Spleen (tissue), 11 donors: ENCODE results near the gene TMEM164. TPM values are rescaled to one million over a fixed set of nuclear protein-coding genes. Genes with fewer than 3 reads are reported as not detected.

Source experiments
- DNase-seq: peaks from one replicate; pipeline ENCODE4 v3.0.0-alpha.2; 2020
- H3K27ac ChIP-seq, 8 donors: fragments of 200-600 bp; sonication (generic) in 7 of 8; 1 replicate in 4 of 8; 2 replicates in 4 of 8; pipeline versions ENCODE4 v1.5.0 to v1.8.0; 2016 to 2021; ENCODE audit warnings: inconsistent platforms in 4 of 8, mild to moderate bottlenecking in 4 of 8, moderate library complexity in 1 of 8
- H3K27me3 ChIP-seq, 7 donors: fragments of 200-600 bp; sonication (generic) in 6 of 7; replicated peaks in 1 of 7; 1 replicate in 4 of 7; 2 replicates in 3 of 7; pipeline versions ENCODE4 v1.5.0 to v1.8.0; 2016 to 2021; ENCODE audit warnings: inconsistent platforms in 3 of 7, mild to moderate bottlenecking in 1 of 7
- H3K36me3 ChIP-seq, 6 donors: fragments of 200-600 bp; sonication (generic) in 5 of 6; 1 replicate in 4 of 6; 2 replicates in 2 of 6; pipeline versions ENCODE4 v1.5.0 to v1.8.0; 2016 to 2021; ENCODE audit warnings: inconsistent platforms in 2 of 6
- H3K4me1 ChIP-seq, 6 donors: fragments of 200-600 bp; sonication (generic) in 5 of 6; 1 replicate in 3 of 6; 2 replicates in 3 of 6; pipeline versions ENCODE4 v1.5.0 to v1.8.0; 2016 to 2021; ENCODE audit warnings: inconsistent platforms in 3 of 6
- H3K4me3 ChIP-seq, 8 donors: fragments of 200-600 bp; sonication (generic) in 7 of 8; 1 replicate in 4 of 8; 2 replicates in 4 of 8; pipeline versions ENCODE4 v1.5.0 to v1.8.0; 2016 to 2021; ENCODE audit warnings: inconsistent platforms in 4 of 8, mild to moderate bottlenecking in 4 of 8, moderate library complexity in 2 of 8
- H3K9me3 ChIP-seq, 8 donors: fragments of 200-600 bp; sonication (generic) in 7 of 8; 1 replicate in 4 of 8; 2 replicates in 4 of 8; pipeline versions ENCODE4 v1.5.0 to v1.8.0; 2016 to 2021; ENCODE audit warnings: inconsistent platforms in 4 of 8
- POLR2A ChIP-seq, 3 donors: fragments of 450-650 bp; IDR thresholded peaks; one replicate each; pipeline ENCODE4 v1.5.1; 2017; ENCODE audit warnings: antibody characterized with exemption in 3 of 3, mild to moderate bottlenecking in 1 of 3
- POLR2AphosphoS5 ChIP-seq, 3 donors: sonication (generic); formaldehyde crosslinking; IDR thresholded peaks; one replicate each; pipeline ENCODE4 v1.5.1; 2017; ENCODE audit warnings: antibody characterized with exemption in 3 of 3
- WGBS, 5 donors: extraction: QIAGEN DNeasy Blood & Tissue Kit in 3 of 5; methylation state at CpG; one replicate each; pipeline versions ENCODE4 v1.1.5 to v1.1.7; 2013 to 2018; 5-methylcytosine and 5-hydroxymethylcytosine counted together
- intact Hi-C: fragments of 100-400 bp; cut with DNase I; formaldehyde crosslinking; loops from one replicate; pipeline ENCODE4 v1.15.0; 2023; ENCODE audit warnings: low total_unique reads
- polyA plus RNA-seq, 3 donors: library from polyadenylated mRNA; stranded (reverse); fragments of 200-250 nt; gene quantifications; one replicate each; pipeline ENCODE4 v1.2.1, GENCODE V29; 2013
- total RNA-seq, 7 donors: library from RNA; depleted of rRNA in 3 of 7; stranded (reverse); fragments of >200 nt in 3 of 7; fragmentation: NEBNext Ultra II Directional in 4 of 7; extraction: Animal tissue kit (Norgen Biotek cat#: 25700) in 4 of 7; gene quantifications; one replicate each; pipeline versions ENCODE4 v1.1.0 to v1.2.1, GENCODE V29; 2016 to 2021
- TF ChIP-seq, protein P1 (sequence below), 11 experiments: fragments of 200-600 bp in 7 of 11; fragments of 450-650 bp in 4 of 11; sonication (generic) in 4 of 11; IDR thresholded peaks in 8 of 11; conservative IDR thresholded peaks in 3 of 11; 1 replicate in 7 of 11; 2 replicates in 4 of 11; pipeline versions ENCODE4 v1.4.0 to v1.8.0; 2016 to 2021; ENCODE audit warnings: antibody characterized with exemption in 11 of 11, inconsistent platforms in 4 of 11, mild to moderate bottlenecking in 1 of 11
- donor health status: healthy with polysubstance abuse.
- donor health status: DM: no; HTN: no; CAD: no; lungs with moderate emphysema.
- donor health status: DM: no; HTN: no; CAD: no.
- donor health status: Bipolar disorder and iron deficiency.
- donor health status: healthy.
- donor health status: DM: no; HTN: no; CAD: no.
- donor health status: DM: yes; HTN: yes; CAD: no.

Gene TMEM164
- total and polyA plus RNA-seq, 10 donors, result 3.9 to 29.7 (median 24.3) TPM

- WGBS, 5 donors, result 33 to 83% (median 46%) methylated on average over 4 of the region's 4 CpGs
- Histone ChIP-seq H3K36me3 (no peaks in the 10 kb centered on the region), H3K27ac (peak overlapping the region in 6 of 8 donors; percentile 3 to 83 (median 49))
These were observed 84.8 kb downstream of the TMEM164 start for GRCh38 chrX:110087485-110088356.

DNA sequence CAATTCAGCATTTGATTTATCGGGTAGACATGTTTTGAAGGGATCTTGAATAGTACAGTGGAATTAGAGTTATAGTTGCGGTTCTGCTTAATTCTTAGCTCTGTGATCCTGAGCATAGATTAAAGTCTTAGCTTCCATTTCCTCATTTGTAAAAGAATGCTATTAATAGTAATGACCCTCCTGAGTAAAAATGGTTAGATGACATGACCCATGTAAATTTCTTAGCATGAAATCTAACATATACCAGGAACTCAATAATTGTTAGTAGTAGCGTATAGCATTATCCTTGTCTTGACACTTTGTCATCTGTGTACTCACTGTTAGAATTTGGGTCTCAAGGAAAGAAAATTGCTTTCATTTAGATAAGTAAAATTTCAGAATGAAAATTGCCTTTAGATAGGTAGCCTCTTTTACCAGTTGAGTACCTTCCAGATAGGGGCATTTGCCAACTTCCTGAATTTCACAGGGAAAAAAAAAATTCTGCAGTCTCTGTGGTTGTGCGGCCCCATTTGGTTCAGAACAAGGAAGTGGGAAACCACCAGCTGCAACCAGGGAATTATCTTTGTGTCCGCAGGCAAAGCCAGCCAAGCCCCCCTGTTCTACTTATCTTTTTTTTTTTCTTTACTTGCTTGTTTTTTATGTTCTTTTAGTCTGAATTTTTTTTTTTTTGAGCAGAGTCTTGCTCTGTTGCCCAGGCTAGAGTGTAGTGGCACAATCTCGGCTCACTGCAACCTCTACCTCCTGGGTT is 86.9 kb downstream of the TMEM164 start:
- WGBS, 5 donors, result 42 to 62% (median 47%) methylated on average over 6 of the region's 6 CpGs
- peaks cover 0 to 3% (median 0%) of the 10 kb centered on the region in 8 donors for H3K9me3 ChIP-seq
- DNase-seq, result no peak
- intact Hi-C loops, result no loop called here
- H3K4me3 ChIP-seq, result no peak overlapping the region
- peak overlapping the region in 2 of 8 donors; percentile 30 to 83 for H3K27ac ChIP-seq
- H3K4me1 ChIP-seq, result peaks cover 0 to 30% (median 10%) of the 10 kb centered on the region in 6 donors
- no peaks in the 10 kb centered on the region for H3K27me3 ChIP-seq
- H3K36me3 ChIP-seq, result no peaks in the 10 kb centered on the region
- TF ChIP-seq, protein P1, sequence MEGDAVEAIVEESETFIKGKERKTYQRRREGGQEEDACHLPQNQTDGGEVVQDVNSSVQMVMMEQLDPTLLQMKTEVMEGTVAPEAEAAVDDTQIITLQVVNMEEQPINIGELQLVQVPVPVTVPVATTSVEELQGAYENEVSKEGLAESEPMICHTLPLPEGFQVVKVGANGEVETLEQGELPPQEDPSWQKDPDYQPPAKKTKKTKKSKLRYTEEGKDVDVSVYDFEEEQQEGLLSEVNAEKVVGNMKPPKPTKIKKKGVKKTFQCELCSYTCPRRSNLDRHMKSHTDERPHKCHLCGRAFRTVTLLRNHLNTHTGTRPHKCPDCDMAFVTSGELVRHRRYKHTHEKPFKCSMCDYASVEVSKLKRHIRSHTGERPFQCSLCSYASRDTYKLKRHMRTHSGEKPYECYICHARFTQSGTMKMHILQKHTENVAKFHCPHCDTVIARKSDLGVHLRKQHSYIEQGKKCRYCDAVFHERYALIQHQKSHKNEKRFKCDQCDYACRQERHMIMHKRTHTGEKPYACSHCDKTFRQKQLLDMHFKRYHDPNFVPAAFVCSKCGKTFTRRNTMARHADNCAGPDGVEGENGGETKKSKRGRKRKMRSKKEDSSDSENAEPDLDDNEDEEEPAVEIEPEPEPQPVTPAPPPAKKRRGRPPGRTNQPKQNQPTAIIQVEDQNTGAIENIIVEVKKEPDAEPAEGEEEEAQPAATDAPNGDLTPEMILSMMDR (IDR thresholded peaks at IDR 0.05 in 8 of 11, conservative IDR thresholded peaks at IDR 0.05 in 3 of 11), result no peak
- TF ChIP-seq POLR2A (IDR thresholded peaks at IDR 0.05), result no peak
- TF ChIP-seq POLR2AphosphoS5 (IDR thresholded peaks at IDR 0.05), result no peak

More at GRCh38 chrX:110087485-110088356, 84.8 kb downstream of the TMEM164 start:
- DNase-seq, result no peak
- peaks cover 0 to 3% (median 0%) of the 10 kb centered on the region in 8 donors for H3K9me3 ChIP-seq
- intact Hi-C loops, result no loop called here
- no peak overlapping the region for H3K4me3 ChIP-seq
- TF ChIP-seq, protein P1 (IDR thresholded peaks at IDR 0.05 in 8 of 11, conservative IDR thresholded peaks at IDR 0.05 in 3 of 11), result no peak
- TF ChIP-seq POLR2AphosphoS5 (IDR thresholded peaks at IDR 0.05), result peak in 1 of 3 donors; percentile 31
- H3K4me1 ChIP-seq, result peaks cover 0 to 30% (median 10%) of the 10 kb centered on the region in 6 donors
- no peaks in the 10 kb centered on the region for H3K27me3 ChIP-seq

DNA sequence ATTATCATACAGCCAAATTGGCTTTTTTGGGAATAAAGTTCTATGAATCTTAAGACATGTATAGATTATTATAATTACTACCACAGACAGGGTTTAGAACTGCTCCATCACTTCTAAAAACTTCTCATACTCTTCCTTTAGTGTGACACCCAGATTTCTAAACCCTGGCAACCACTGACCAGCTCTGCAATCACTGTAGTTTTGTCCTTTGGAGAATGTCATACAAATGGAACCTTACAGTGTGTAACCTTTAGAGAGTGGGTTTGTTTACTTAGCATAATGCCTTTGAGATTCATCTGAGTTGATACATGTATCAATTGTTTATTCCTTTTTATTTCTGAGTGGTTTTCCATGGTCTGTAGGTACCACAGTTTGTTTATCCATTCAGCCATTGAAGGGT is 95.0 kb downstream of the TMEM164 start:
- TF ChIP-seq POLR2A (IDR thresholded peaks at IDR 0.05), result no peak
- Histone ChIP-seq H3K27ac (no peak overlapping the region), H3K4me3 (no peak overlapping the region), H3K4me1 (no peaks in the 10 kb centered on the region), H3K36me3 (peaks cover 0 to 10% (median 0%) of the 10 kb centered on the region in 6 donors), H3K9me3 (no peaks in the 10 kb centered on the region), H3K27me3 (no peaks in the 10 kb centered on the region)
- intact Hi-C loops, result no loop called here
- no peak for DNase-seq

DNA sequence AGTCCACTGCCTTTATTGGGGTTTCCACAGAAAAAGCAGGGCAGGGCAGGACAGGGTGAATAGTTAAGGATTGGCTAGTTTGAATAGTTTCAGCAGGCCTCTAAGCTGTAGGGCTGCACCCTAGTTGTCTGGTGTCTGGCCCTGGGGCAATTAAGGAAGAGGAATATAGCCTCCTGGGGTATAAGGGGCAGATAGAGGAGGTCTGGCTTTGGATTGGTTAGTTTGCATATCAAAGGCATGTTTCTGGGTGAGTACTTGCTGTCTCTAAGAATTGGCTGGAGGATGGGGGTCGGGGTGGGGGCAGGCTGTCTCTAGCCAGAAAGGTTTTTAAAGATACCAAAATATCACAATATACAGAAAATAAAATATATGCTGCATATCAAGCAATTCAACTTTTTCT is 100.4 kb downstream of the TMEM164 start:
- Histone ChIP-seq H3K4me1 (peaks cover 0 to 2% (median 0%) of the 10 kb centered on the region in 6 donors), H3K4me3 (no peak overlapping the region), H3K27me3 (no peaks in the 10 kb centered on the region), H3K36me3 (no peaks in the 10 kb centered on the region), H3K27ac (no peak overlapping the region), H3K9me3 (no peaks in the 10 kb centered on the region)
- no peak for DNase-seq
- intact Hi-C loops, result no loop called here
- 57 to 100% (median 92%) methylated on average over 1 of the region's 1 CpG for WGBS, 5 donors
- TF ChIP-seq POLR2A (IDR thresholded peaks at IDR 0.05), result no peak
- TF ChIP-seq, protein P1 (IDR thresholded peaks at IDR 0.05 in 8 of 11, conservative IDR thresholded peaks at IDR 0.05 in 3 of 11), result no peak
- no peak for TF ChIP-seq POLR2AphosphoS5 (IDR thresholded peaks at IDR 0.05)
